Subcutaneous adipose tissue (tissue), 4 donors: ENCODE results near the gene CCBE1. TPM values are rescaled to one million over a fixed set of nuclear protein-coding genes. Genes with fewer than 3 reads are reported as not detected.

Experiments
- total RNA-seq, 4 donors: library from RNA; depleted of rRNA; stranded (reverse); fragments of >200 nt; gene quantifications; one replicate each; pipeline ENCODE4 v1.1.0, GENCODE V29; 2016
- TF ChIP-seq, protein P1 (sequence below): fragments of 450-650 bp; IDR thresholded peaks from one replicate; pipeline ENCODE4 v1.5.1; 2016; ENCODE audit warnings: low read depth, mild to moderate bottlenecking, control low read depth, antibody characterized with exemption, moderate library complexity

The CCBE1 gene
- total RNA-seq, 4 donors from 2014 or later = 2.6 to 12.4 (median 6.1) TPM

DNA sequence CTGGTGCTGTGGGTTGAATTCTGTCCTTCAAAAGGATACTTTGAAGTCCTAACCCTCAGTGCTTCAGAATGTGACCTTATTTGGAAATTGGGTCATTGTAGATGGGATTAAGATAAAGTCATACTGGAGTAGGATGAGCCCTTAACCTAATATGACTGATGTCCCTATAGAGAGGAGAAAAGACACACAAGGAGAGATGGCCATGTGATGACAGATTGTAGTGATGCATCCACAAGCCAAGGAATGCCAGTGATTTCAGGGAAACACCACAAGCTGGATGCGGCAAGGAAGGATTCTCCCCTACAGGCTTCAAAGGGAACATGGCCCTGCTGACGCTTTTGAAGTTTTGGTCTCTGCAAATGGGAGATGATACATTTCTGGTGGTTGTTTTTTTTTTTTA lies 24.7 kb upstream of the CCBE1 start:
- TF ChIP-seq, protein P1, sequence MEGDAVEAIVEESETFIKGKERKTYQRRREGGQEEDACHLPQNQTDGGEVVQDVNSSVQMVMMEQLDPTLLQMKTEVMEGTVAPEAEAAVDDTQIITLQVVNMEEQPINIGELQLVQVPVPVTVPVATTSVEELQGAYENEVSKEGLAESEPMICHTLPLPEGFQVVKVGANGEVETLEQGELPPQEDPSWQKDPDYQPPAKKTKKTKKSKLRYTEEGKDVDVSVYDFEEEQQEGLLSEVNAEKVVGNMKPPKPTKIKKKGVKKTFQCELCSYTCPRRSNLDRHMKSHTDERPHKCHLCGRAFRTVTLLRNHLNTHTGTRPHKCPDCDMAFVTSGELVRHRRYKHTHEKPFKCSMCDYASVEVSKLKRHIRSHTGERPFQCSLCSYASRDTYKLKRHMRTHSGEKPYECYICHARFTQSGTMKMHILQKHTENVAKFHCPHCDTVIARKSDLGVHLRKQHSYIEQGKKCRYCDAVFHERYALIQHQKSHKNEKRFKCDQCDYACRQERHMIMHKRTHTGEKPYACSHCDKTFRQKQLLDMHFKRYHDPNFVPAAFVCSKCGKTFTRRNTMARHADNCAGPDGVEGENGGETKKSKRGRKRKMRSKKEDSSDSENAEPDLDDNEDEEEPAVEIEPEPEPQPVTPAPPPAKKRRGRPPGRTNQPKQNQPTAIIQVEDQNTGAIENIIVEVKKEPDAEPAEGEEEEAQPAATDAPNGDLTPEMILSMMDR = no peak

DNA sequence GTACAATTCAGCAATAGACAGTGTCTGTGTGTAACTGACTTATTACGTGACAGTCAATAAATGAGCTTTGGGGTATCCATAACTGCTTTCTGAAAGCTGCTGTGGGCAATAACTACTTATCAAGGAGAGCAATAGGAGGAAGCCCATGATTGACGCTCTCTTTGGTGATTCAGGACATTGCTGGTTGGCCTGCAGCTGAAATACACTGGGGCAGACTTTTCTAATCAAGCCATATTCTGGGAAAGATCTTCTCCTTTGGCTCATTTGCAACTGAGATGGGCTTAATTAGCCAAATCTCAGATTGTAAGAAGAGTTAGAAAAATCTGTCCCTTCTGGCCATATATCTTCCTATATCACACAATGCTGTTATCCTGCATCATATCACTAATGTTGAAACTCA lies 24.0 kb upstream of the CCBE1 start:
- TF ChIP-seq, protein P1 = no peak

DNA sequence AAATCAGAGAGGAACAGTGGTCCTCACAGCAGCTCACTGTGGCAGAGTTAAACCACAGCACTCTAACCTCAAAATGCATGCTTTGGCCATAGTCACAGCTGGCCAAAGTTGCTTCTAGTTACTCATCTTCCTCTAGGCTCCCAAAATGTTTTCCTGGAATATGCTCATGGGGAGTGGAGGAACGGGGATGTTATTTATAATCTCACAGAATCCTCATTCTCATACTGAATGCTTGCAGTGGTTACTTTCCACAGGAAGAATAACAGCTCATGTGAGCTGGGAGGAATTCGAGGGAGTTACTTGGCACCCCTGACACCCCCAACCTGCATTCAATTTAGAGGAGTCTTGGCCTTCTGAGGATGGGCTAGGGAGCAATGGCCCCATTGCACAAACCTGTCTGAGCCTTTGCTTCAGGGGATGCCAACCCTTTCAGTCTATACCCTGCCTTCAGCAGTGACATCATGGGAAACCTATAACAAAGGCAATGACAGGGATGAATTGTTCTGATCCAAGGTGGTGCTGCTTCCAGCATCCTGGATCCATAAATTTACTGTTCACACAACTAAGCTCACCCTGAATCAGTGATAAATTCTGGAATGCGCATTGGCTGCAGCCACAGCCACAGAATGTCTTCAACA lies 22.4 kb upstream of the CCBE1 start:
- TF ChIP-seq, protein P1 = no peak

DNA sequence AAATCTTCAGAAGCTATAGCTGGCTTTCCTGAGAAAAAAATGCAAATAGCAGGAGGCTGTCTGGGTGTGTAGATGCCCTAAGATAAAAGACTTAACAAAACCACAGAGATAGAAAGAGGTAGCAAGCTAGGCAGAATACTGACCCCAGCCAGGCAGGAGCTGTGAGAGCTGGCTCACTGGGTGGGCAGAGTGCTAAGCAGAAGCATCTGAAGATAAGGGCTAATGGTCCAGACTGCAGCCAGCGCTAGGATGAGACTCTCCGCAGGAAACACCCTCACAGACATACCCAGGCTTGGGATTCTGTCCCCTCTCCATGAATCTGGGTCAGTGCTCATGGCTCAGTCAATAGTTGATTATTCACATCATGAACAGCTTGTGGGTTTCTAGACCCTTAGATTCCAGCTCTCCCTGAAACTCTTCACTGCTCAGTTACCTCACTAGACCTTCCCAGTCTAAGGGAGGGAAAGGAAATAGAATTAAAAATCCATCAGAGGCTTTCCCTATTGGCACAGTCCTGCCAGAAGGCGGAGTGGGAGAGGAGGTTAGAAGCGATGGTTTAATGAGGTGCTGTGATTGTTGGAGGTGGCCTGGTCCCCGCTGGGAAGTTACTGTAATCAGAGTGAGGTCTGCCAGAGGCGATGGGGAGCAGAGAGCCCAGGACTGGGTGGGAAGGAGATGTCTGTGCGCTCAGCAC lies 21.4 kb upstream of the CCBE1 start:
- TF ChIP-seq, protein P1 = no peak

DNA sequence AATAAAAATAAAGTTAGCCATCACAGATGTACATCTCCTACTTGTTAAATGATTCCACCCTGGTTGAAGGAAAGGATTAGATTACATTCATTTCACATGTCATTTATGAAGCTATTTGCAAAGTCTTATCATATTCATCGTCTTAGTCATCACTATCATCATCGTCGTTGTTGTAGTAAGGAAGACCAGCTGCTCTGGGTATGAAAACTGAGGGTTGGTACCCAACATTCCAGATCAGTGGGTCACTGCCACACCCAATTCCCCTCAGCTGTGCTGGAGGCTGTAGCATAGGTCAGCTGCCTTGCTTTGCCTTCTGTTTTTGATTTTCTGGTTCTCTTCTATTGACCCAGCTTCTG lies 20.9 kb upstream of the CCBE1 start:
- TF ChIP-seq, protein P1 = no peak

DNA sequence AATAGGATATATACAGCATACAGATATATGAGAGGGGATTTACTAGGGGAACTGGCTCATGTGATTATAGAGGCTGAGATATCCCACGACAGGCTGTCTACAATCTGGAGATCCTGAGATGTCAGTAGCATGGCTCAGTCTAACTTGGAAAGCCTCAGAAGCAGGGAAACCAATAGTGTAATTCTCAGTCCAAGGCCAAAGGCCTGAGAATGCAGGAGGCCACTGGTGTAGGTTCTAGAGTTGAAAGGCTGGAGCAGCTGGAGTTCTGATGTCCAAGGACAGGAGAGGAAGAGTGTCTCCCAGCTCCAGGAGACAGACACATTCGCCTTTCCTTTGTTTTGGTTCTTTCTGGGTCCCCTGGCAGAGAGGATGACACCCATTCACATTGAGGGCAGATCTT lies 20.1 kb upstream of the CCBE1 start:
- TF ChIP-seq, protein P1 = no peak

DNA sequence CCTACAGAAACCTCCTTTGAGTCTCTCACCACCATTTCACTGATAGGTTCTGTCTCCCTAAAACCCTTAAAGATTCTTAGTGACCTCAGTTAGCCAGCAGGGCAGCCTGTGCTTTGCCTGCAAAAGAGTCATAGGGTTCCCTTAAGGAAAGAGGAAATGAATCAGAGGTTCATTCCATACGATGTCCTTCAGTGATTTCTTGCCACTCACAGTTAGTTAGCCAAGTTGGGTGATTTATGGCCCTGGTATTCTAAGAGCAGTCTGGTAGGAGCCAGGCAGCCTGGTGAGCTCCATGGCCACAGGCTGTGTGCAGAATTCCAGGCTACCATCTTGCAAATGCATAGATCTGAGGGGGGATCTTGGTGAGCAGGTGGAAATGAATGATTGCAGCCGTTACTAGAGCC lies 18.7 kb upstream of the CCBE1 start:
- TF ChIP-seq, protein P1 = no peak
